Calu3 (cell line): ENCODE measurements around the gene GALNTL6. TPM values are rescaled to one million over a fixed set of nuclear protein-coding genes. Genes with fewer than 3 reads are reported as not detected.

Experiments used
- BruUV-seq: library from RNA; stranded (reverse); fragments of 400-500 nt; replicated peaks from 2 replicates; lab custom pipeline; 2021; lab: Mats Ljungman, UMichigan
- CTCF ChIA-PET: fragments of 300-600 bp; sonication (Branson Sonifier 250); formaldehyde crosslinking; loops from one replicate; lab custom pipeline; 2022; ENCODE audit warnings: antibody characterized with exemption; lab: Charles Lee
- DNase-seq: peaks from one replicate; pipeline ENCODE4 v3.0.0; 2022
- H3K27ac Mint-ChIP-seq: one replicate; pipeline ENCODE4 v1.8.0; 2022; ENCODE audit warnings: mixed read lengths; ENCODE audit not compliant: unreplicated experiment
- H3K27me3 Mint-ChIP-seq: one replicate; pipeline ENCODE4 v1.8.0; 2022; ENCODE audit warnings: mixed read lengths; ENCODE audit not compliant: unreplicated experiment
- H3K36me3 Mint-ChIP-seq: one replicate; pipeline ENCODE4 v1.8.0; 2022; ENCODE audit warnings: mild to moderate bottlenecking, moderate library complexity, mixed read lengths; ENCODE audit not compliant: insufficient read depth, unreplicated experiment
- H3K4me1 Mint-ChIP-seq: one replicate; pipeline ENCODE4 v1.8.0; 2022; ENCODE audit warnings: mild to moderate bottlenecking, low read depth, mixed read lengths; ENCODE audit not compliant: unreplicated experiment
- H3K4me3 Mint-ChIP-seq: one replicate; pipeline ENCODE4 v1.8.0; 2022; ENCODE audit warnings: mild to moderate bottlenecking, low read depth, moderate library complexity, mixed read lengths; ENCODE audit not compliant: unreplicated experiment
- H3K9me3 Mint-ChIP-seq: one replicate; pipeline ENCODE4 v1.8.0; 2022; ENCODE audit warnings: low read depth, mixed read lengths; ENCODE audit not compliant: unreplicated experiment
- intact Hi-C: fragments of 100-400 bp; cut with micrococcal nuclease; formaldehyde crosslinking; loops from one replicate; pipeline ENCODE4 v1.10.0; 2022; ENCODE audit not compliant: unreplicated experiment
- total RNA-seq: library from RNA; stranded (reverse); gene quantifications from 2 replicates; pipeline ENCODE4 v1.2.3, GENCODE V29; 2022
- TF ChIP-seq, protein P1 (sequence below): fragments of 200-600 bp; IDR thresholded peaks from one replicate; pipeline ENCODE4 v1.8.0; 2022; ENCODE audit warnings: antibody characterized with exemption; ENCODE audit not compliant: unreplicated experiment

The GALNTL6 gene
- total RNA-seq, 1 experiment from 2014 or later: not detected

DNA sequence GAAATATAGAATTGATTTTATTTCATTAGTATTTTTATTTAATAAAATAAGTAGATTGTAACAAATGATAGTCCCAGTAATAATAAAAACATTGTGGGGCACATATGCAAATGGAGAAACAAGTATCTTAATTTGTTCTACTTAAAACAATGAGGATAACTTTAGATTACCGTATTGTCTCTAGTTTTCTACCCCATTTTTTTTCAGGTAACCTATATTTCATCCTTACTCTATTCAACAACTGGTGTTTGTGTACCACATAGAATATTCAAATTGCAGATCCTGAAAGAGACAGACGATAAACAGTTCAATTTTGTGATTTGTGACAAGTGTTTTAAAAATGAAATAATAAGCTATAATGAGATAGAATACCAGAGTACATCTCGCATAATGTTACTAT lies 671.8 kb downstream of the GALNTL6 start:
- Mint-ChIP-seq H3K27ac (no peak overlapping the region), H3K27me3 (no peaks in the 10 kb centered on the region), H3K4me3 (no peak overlapping the region), H3K4me1 (no peaks in the 10 kb centered on the region), H3K36me3 (no peaks in the 10 kb centered on the region), H3K9me3 (no peaks in the 10 kb centered on the region)
- no peak for DNase-seq
- no TSS peak for BruUV-seq
- CTCF ChIA-PET: no interaction called here
- intact Hi-C loops: no loop called here
- TF ChIP-seq, protein P1, sequence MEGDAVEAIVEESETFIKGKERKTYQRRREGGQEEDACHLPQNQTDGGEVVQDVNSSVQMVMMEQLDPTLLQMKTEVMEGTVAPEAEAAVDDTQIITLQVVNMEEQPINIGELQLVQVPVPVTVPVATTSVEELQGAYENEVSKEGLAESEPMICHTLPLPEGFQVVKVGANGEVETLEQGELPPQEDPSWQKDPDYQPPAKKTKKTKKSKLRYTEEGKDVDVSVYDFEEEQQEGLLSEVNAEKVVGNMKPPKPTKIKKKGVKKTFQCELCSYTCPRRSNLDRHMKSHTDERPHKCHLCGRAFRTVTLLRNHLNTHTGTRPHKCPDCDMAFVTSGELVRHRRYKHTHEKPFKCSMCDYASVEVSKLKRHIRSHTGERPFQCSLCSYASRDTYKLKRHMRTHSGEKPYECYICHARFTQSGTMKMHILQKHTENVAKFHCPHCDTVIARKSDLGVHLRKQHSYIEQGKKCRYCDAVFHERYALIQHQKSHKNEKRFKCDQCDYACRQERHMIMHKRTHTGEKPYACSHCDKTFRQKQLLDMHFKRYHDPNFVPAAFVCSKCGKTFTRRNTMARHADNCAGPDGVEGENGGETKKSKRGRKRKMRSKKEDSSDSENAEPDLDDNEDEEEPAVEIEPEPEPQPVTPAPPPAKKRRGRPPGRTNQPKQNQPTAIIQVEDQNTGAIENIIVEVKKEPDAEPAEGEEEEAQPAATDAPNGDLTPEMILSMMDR: no peak

DNA sequence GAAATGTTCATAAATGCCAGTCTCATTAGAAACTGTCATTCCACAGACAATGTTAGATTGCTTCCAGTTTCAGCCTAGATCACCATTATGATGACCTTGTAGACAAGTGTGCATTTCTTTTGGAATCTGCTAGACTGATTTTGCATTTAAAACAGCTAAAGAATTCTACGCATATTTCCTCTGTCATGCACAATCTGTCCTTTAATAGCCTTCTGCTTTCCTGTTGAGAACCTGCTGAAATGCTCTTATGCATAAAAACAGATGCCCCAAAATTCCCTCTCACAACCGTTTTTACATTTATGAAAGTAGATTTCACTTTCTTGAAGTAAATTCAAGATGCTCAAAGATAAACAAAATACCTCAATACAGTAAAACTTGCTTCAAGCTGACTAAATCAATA lies 673.3 kb downstream of the GALNTL6 start:
- no peaks in the 10 kb centered on the region for H3K4me1 Mint-ChIP-seq
- no TSS peak for BruUV-seq
- TF ChIP-seq, protein P1: no peak

DNA sequence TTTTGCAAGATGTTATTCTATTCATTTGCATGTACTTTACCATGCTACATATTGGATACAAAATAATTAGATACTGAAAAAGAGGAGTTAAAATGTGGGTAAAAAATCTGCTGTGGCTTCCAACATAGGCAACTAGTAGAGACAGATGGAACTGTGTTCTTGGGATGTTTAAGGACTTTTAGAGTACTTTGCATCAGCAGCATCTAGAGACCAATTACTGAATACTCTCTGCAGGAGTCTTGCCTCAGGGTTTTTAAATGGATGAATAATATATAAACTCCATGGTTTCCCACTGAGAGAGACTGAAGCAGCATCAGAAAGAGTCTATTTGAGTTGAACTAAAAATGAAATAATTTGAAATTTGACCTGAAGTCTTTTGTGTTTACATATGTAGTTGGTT lies 676.7 kb downstream of the GALNTL6 start:
- TF ChIP-seq, protein P1: no peak
- Mint-ChIP-seq H3K36me3 (no peaks in the 10 kb centered on the region), H3K27me3 (no peaks in the 10 kb centered on the region), H3K9me3 (no peaks in the 10 kb centered on the region), H3K27ac (no peak overlapping the region), H3K4me3 (no peak overlapping the region), H3K4me1 (no peaks in the 10 kb centered on the region)
- BruUV-seq: no TSS peak
- CTCF ChIA-PET: no interaction called here
- DNase-seq: no peak
- intact Hi-C loops: no loop called here

More for the DNA sequence above, 673.3 kb downstream of the GALNTL6 start:
- Mint-ChIP-seq H3K27ac (no peak overlapping the region), H3K4me3 (no peak overlapping the region), H3K9me3 (no peaks in the 10 kb centered on the region), H3K36me3 (no peaks in the 10 kb centered on the region), H3K27me3 (no peaks in the 10 kb centered on the region)
- DNase-seq: no peak
- CTCF ChIA-PET: no interaction called here
- intact Hi-C loops: no loop called here

DNA sequence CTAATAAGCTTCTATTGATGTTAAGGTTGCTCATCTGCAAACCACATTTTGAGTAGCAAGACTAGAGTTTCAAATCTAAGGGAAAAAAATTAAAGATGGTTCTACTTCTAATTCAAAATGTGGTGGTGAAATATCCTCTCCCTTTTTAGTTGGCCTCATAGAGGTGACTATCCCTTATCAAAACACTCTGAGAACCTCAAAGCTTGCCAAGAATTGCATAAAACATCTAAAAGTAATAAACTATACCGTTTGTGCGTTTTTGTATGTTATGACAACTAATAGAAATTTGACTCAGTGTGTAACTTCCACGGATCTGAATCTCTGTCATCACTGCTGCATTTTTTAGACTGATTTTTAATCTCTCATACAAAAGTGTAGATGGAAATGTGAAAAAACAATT lies 682.6 kb downstream of the GALNTL6 start:
- H3K9me3 Mint-ChIP-seq: no peaks in the 10 kb centered on the region
- no peaks in the 10 kb centered on the region for H3K27me3 Mint-ChIP-seq
- H3K27ac Mint-ChIP-seq: no peak overlapping the region
- TF ChIP-seq, protein P1: no peak
- H3K4me1 Mint-ChIP-seq: no peaks in the 10 kb centered on the region
- no peak for DNase-seq
- intact Hi-C loops: no loop called here
- H3K36me3 Mint-ChIP-seq: no peaks in the 10 kb centered on the region
- CTCF ChIA-PET: no interaction called here
- BruUV-seq: no TSS peak
- no peak overlapping the region for H3K4me3 Mint-ChIP-seq
